Measurements from ENCODE around the gene KCNJ15.
"Not testable (repeated sequence)": the region's sequence is repeated elsewhere in the genome, so short reads cannot be mapped to it uniquely, and the experiment has no call there.

KCNJ15 gene

DNA sequence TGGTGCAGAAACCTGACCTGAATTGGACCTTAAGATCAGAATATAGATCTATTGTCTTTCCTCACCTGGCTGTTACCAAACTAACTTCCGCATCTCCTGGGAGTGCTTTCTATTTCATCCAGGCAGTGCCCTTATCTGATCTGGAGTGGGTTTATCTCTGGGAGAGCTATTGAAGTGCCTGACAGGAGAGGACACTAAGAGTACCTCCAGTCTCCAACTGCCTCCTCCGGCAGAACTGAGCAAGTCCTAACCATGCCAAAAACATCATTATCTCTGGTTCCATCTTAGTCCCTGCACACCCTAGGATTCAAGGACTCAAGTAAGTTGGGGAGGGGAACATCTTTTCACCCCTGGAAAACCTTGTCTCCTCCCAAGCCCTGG lies 12.4 kb upstream of the KCNJ15 start:
- H3K4me1 ChIP-seq (ENCODE audit: control insufficient read depth, insufficient read depth, low read length), result no peaks in the 10 kb centered on the region

DNA sequence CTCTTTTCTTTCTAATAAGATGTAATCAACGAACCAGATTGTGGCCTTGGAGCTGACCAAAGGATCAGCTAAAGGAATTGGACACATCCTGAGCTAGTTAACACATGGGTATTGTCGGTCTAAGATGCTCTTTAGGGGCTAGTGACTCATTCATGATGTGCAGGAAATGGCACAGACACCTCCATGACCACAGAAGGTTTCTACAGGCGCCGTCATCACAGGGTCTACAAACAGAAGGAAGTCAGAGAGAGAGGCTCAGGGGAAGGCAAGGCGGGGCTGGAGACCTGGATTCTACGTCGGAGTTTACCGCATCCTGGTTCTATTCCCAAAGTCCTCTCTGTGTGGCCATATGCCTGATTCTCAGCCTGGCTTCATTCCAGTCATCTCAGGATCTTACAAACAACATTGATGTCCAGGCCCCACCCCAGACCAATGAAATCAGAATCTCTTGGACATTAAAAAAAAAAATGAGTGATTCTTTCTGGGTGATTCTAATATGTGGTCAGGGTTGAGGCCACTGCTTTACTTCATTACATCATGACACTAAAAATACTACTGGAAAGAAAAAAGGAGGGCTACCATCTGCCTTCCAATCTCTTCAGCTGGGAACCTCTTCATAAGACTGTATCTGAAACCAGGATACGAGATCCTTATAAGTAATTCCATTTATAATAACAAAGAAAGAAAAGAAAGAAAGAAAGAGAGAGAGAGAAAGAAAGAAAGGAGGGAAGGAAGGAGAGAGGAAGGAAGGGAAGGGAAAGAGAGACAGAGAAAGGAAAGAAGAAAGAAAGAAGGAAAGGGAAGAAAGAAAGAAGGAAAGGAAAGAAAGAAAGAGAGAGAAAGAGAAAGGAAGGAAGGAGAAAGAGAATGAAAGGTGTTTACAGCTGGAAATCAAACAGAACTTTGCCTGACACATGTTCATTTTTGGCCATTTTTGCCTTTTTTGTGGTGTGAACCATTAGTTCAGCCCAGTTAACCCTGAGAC lies 11.6 kb upstream of the KCNJ15 start:
- no peaks in the 10 kb centered on the region for H3K9me3 ChIP-seq (ENCODE audit: control insufficient read depth, insufficient read depth, low read length)
- no peaks in the 10 kb centered on the region for H3K27me3 ChIP-seq (ENCODE audit: control insufficient read depth, insufficient read depth, low read length)
- no peaks in the 10 kb centered on the region for H3K4me1 ChIP-seq (ENCODE audit: control insufficient read depth, insufficient read depth, low read length)
- H3K36me3 ChIP-seq (ENCODE audit: control insufficient read depth, insufficient read depth, low read length), result no peaks in the 10 kb centered on the region
- H3K4me3 ChIP-seq (ENCODE audit: low read depth, low read length), result no peak overlapping the region
- no peak overlapping the region for H3K27ac ChIP-seq (ENCODE audit: low read depth, low read length)
- no peak overlapping the region for H3K9ac ChIP-seq (ENCODE audit: low read depth, low read length)

More for the DNA sequence above, 12.4 kb upstream of the KCNJ15 start:
- Histone ChIP-seq H3K4me3 (ENCODE audit: low read depth, low read length) (no peak overlapping the region), H3K9ac (ENCODE audit: low read depth, low read length) (no peak overlapping the region), H3K9me3 (ENCODE audit: control insufficient read depth, insufficient read depth, low read length) (no peaks in the 10 kb centered on the region), H3K27ac (ENCODE audit: low read depth, low read length) (no peak overlapping the region), H3K36me3 (ENCODE audit: control insufficient read depth, insufficient read depth, low read length) (no peaks in the 10 kb centered on the region), H3K27me3 (ENCODE audit: control insufficient read depth, insufficient read depth, low read length) (no peaks in the 10 kb centered on the region)

DNA sequence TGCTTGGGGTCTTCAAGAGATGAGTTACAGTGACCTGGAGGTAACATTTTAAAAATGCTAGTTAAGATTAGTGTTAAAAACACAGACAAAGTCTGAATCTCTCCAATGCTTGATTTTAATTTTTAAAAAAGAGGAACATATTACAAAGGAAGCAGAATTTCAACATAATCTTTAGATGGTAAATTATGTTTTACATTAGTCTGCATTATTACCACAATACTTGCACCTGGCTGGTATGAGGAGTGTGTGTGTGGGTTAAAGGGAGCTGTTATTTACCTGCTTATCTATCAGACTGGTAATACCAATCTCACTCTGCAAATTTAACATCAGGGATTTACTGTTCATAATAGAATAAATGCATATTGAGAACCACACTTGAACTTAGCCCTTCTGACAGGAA lies 10.3 kb upstream of the KCNJ15 start:
- no peaks in the 10 kb centered on the region for H3K9me3 ChIP-seq (ENCODE audit: control insufficient read depth, insufficient read depth, low read length)
- H3K27ac ChIP-seq (ENCODE audit: low read depth, low read length), result no peak overlapping the region
- no peaks in the 10 kb centered on the region for H3K27me3 ChIP-seq (ENCODE audit: control insufficient read depth, insufficient read depth, low read length)
- no peaks in the 10 kb centered on the region for H3K4me1 ChIP-seq (ENCODE audit: control insufficient read depth, insufficient read depth, low read length)
- H3K36me3 ChIP-seq (ENCODE audit: control insufficient read depth, insufficient read depth, low read length), result no peaks in the 10 kb centered on the region
- H3K9ac ChIP-seq (ENCODE audit: low read depth, low read length), result no peak overlapping the region
- no peak overlapping the region for H3K4me3 ChIP-seq (ENCODE audit: low read depth, low read length)

DNA sequence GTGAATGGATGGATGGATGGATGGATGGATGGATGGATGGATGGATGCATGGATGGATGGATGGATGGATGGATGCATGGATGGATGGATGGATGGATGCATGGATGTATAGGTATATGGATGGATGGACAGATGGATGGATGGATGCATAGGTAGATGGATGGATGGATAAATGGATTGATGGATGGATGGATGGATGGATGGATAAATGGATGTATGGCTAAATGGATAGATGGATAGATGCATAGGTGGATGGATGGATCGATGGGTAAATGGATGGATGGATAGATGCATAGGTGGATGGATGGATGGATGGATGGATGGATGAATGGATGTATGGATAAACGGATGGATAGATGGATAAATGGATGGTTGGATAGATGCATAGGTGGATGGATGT lies 9.7 kb upstream of the KCNJ15 start:
- H3K27ac ChIP-seq (ENCODE audit: low read depth, low read length); H3K36me3 ChIP-seq (ENCODE audit: control insufficient read depth, insufficient read depth, low read length); H3K27me3 ChIP-seq (ENCODE audit: control insufficient read depth, insufficient read depth, low read length); H3K4me1 ChIP-seq (ENCODE audit: control insufficient read depth, insufficient read depth, low read length); H3K4me3 ChIP-seq (ENCODE audit: low read depth, low read length); H3K9ac ChIP-seq (ENCODE audit: low read depth, low read length); H3K9me3 ChIP-seq (ENCODE audit: control insufficient read depth, insufficient read depth, low read length): not testable (repeated sequence)

DNA sequence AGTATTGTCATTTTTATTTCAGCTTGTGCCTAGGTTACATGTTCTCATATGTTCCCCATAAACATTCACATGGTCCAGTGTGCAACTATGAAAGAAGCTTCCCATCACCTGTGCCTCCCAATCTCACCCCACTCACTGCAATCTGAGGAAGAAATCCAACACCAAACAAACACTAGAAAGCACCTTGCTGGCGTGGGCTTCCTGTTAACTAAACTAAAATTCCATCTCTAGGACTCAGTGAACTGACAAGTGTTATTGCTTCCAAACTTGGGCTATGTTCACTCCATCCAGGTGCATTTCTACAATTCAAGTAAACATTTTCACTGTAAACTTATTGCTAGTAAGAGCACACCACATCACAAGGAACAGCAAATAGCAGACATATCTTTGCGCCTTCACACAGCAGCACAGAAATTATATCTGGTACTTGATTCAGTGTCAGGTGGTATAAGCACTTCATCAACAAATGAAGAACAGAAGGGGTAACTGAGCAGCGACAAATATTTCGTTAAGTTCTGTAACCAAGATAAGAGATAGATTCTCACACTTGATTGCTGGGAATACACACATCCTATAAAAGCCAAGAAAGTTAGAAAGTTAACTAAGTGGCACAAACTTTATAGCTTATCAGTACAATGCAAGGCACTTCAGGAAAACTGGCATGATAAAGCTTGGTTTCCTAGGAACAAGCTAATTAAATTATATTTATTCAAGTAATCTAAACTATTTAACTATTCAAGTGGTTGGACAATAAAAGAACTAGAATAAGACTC lies 8.9 kb upstream of the KCNJ15 start:
- H3K9ac ChIP-seq (ENCODE audit: low read depth, low read length), result no peak overlapping the region
- H3K27me3 ChIP-seq (ENCODE audit: control insufficient read depth, insufficient read depth, low read length), result no peaks in the 10 kb centered on the region
- H3K4me3 ChIP-seq (ENCODE audit: low read depth, low read length), result no peak overlapping the region
- no peaks in the 10 kb centered on the region for H3K36me3 ChIP-seq (ENCODE audit: control insufficient read depth, insufficient read depth, low read length)
- H3K9me3 ChIP-seq (ENCODE audit: control insufficient read depth, insufficient read depth, low read length), result no peaks in the 10 kb centered on the region
- H3K4me1 ChIP-seq (ENCODE audit: control insufficient read depth, insufficient read depth, low read length), result no peaks in the 10 kb centered on the region
- no peak overlapping the region for H3K27ac ChIP-seq (ENCODE audit: low read depth, low read length)

DNA sequence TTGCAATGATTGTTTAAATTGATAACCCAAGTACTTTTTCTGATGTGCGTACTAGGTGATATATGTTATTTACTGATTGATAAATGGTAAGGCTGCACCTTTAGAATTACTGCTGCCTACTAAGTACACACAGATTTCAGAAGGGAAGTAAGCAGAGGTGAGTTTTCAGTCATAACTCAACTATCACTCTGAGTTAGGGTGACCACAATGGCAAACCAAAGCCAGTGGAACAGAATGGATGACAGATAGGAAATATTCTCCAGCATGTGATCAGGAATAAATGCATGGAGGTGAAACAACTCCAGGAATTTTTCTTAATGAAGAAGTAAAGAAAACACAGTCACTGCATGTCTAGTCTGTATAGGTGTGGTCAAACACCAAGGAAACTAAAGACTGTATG lies 7.5 kb upstream of the KCNJ15 start:
- H3K36me3 ChIP-seq (ENCODE audit: control insufficient read depth, insufficient read depth, low read length), result no peaks in the 10 kb centered on the region
- no peaks in the 10 kb centered on the region for H3K9me3 ChIP-seq (ENCODE audit: control insufficient read depth, insufficient read depth, low read length)
- no peak overlapping the region for H3K27ac ChIP-seq (ENCODE audit: low read depth, low read length)
- H3K4me1 ChIP-seq (ENCODE audit: control insufficient read depth, insufficient read depth, low read length), result no peaks in the 10 kb centered on the region
- no peaks in the 10 kb centered on the region for H3K27me3 ChIP-seq (ENCODE audit: control insufficient read depth, insufficient read depth, low read length)
- no peak overlapping the region for H3K9ac ChIP-seq (ENCODE audit: low read depth, low read length)
- H3K4me3 ChIP-seq (ENCODE audit: low read depth, low read length), result no peak overlapping the region

DNA sequence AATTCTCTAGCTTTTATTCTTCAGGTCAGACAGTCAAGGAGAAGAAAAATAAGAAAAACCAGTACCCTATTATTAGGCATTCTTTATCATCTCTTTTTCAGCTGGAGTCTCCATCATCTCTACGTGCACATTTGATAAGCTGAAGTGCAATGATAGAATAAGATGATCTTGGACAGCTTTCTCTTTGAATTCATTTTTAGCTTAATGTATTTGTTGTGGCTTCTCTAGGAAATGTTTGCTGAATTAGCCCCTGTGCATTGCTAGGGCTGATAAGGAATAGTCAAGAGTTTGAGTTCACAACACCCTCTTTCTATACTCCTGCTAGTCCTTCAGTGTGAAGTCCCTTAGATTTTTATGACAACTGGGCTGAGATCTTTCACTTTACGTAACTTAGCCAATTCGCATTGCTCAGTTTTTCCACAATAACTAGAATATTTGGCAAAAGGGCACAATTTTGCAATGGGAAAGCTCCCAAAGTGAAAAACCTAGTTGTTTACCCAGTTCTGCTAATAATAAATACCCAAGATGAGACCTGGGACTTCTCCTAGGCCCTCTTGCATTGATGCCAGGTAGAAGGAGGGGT lies 7.0 kb upstream of the KCNJ15 start:
- Histone ChIP-seq H3K27ac (ENCODE audit: low read depth, low read length) (no peak overlapping the region), H3K4me1 (ENCODE audit: control insufficient read depth, insufficient read depth, low read length) (no peaks in the 10 kb centered on the region), H3K36me3 (ENCODE audit: control insufficient read depth, insufficient read depth, low read length) (no peaks in the 10 kb centered on the region), H3K9me3 (ENCODE audit: control insufficient read depth, insufficient read depth, low read length) (no peaks in the 10 kb centered on the region), H3K4me3 (ENCODE audit: low read depth, low read length) (no peak overlapping the region), H3K27me3 (ENCODE audit: control insufficient read depth, insufficient read depth, low read length) (no peaks in the 10 kb centered on the region), H3K9ac (ENCODE audit: low read depth, low read length) (no peak overlapping the region)

DNA sequence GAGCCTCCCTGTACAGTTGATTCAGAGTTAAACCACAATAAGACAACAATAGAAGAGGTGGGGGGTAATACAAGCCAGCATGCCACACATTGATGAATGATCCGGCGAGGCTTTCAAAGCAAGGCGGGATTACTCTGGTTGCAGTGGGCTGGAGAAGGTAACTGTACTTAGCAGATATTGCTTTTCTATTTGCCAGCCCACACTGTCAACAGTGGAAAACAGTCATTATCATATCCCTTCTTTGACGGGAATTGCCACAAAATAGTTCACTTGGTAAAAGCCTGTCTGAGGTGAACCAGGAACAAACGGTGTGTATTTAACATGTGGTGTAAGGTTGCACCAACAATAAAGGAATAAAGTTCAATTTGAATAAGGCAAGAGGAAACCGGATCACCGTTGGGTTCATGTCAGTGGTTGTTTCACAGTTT lies 5.8 kb upstream of the KCNJ15 start:
- H3K36me3 ChIP-seq (ENCODE audit: control insufficient read depth, insufficient read depth, low read length), result no peaks in the 10 kb centered on the region
- no peaks in the 10 kb centered on the region for H3K4me1 ChIP-seq (ENCODE audit: control insufficient read depth, insufficient read depth, low read length)
- H3K9me3 ChIP-seq (ENCODE audit: control insufficient read depth, insufficient read depth, low read length), result no peaks in the 10 kb centered on the region
- no peak overlapping the region for H3K9ac ChIP-seq (ENCODE audit: low read depth, low read length)
- H3K27ac ChIP-seq (ENCODE audit: low read depth, low read length), result no peak overlapping the region
- no peak overlapping the region for H3K4me3 ChIP-seq (ENCODE audit: low read depth, low read length)
- no peaks in the 10 kb centered on the region for H3K27me3 ChIP-seq (ENCODE audit: control insufficient read depth, insufficient read depth, low read length)

DNA sequence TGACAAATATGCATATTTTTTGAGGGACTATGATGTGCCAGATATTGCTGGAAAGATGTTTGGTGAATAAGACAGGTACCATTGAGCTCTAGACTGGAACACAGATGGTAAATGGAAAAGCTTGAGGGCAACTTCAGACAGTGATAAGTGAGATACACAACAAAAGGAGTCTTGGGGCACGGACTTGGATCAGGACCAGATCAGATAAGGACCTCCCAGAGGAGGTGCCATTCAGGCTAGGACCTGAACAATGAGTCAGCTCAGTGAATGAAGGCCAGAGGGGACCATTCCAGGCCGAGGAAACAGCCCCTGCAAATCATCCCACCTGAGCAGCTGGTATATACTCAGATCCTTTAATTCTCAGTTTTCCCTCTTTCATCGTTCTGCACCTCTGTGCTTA lies 1.8 kb upstream of the KCNJ15 start:
- no peak overlapping the region for H3K9ac ChIP-seq (ENCODE audit: low read depth, low read length)
- H3K27ac ChIP-seq (ENCODE audit: low read depth, low read length), result no peak overlapping the region

DNA sequence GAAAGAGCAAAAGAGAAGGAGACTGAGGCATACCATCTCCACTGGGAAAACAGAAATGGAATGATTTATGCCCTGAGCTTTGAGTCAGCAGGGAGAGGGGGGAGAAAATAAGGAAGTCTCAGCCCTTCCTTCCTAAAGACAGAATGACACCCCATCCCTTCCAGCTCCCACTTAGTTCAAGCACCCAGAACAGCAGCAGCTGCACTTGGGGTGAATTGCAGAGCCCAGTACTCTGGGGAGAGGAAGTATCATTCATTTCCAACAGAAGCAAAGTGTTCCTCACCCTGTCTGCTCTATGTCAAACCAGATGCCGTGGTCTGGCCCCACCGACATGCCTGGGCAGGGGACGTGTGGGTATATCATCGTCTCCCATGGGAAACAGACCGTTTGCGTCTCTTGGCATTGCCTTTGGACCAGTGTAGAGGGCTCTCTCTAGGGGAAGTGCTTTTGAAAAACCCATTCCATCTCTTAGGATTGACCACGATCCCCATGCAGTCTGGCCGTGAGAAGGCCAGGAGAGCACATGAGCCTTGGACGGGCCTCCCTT lies 1.1 kb upstream of the KCNJ15 start:
- H3K4me1 ChIP-seq (ENCODE audit: control insufficient read depth, insufficient read depth, low read length), result 0 out of 2 replicates have a peak, but pooled peaks cover 5% of the 10 kb centered on the region
- H3K9ac ChIP-seq (ENCODE audit: low read depth, low read length), result no peak overlapping the region
- H3K9me3 ChIP-seq (ENCODE audit: control insufficient read depth, insufficient read depth, low read length), result no peaks in the 10 kb centered on the region
- H3K27ac ChIP-seq (ENCODE audit: low read depth, low read length), result no peak overlapping the region
- H3K27me3 ChIP-seq (ENCODE audit: control insufficient read depth, insufficient read depth, low read length), result no peaks in the 10 kb centered on the region
- no peaks in the 10 kb centered on the region for H3K36me3 ChIP-seq (ENCODE audit: control insufficient read depth, insufficient read depth, low read length)
- H3K4me3 ChIP-seq (ENCODE audit: low read depth, low read length), result no peak overlapping the region

More for the DNA sequence above, 1.8 kb upstream of the KCNJ15 start:
- H3K36me3 ChIP-seq (ENCODE audit: control insufficient read depth, insufficient read depth, low read length), result no peaks in the 10 kb centered on the region
- H3K27me3 ChIP-seq (ENCODE audit: control insufficient read depth, insufficient read depth, low read length), result no peaks in the 10 kb centered on the region
- H3K4me3 ChIP-seq (ENCODE audit: low read depth, low read length), result no peak overlapping the region
- no peaks in the 10 kb centered on the region for H3K9me3 ChIP-seq (ENCODE audit: control insufficient read depth, insufficient read depth, low read length)
- H3K4me1 ChIP-seq (ENCODE audit: control insufficient read depth, insufficient read depth, low read length), result 0 out of 2 replicates have a peak, but pooled peaks cover 5% of the 10 kb centered on the region
